Upper lobe of left lung (tissue), 4 donors: ENCODE measurements around the gene OLAH.

Experiments
- POLR2A ChIP-seq, 4 donors: fragments of 450-650 bp; IDR thresholded peaks; one replicate each; pipeline ENCODE4 v1.5.1; 2016 to 2017; ENCODE audit warnings: antibody characterized with exemption in 4 of 4, mild to moderate bottlenecking in 2 of 4
- POLR2AphosphoS5 ChIP-seq, 2 donors: sonication (generic); formaldehyde crosslinking; IDR thresholded peaks; one replicate each; pipeline ENCODE4 v1.5.1; 2017; ENCODE audit warnings: antibody characterized with exemption in 2 of 2
- TF ChIP-seq, protein P1 (sequence below), 6 experiments: fragments of 450-650 bp in 4 of 6; fragments of 200-600 bp in 2 of 6; sonication (generic) in 2 of 6; IDR thresholded peaks; one replicate each; pipeline ENCODE4 v1.5.1; 2016 to 2019; ENCODE audit warnings: antibody characterized with exemption in 6 of 6

- TF ChIP-seq, protein P1, sequence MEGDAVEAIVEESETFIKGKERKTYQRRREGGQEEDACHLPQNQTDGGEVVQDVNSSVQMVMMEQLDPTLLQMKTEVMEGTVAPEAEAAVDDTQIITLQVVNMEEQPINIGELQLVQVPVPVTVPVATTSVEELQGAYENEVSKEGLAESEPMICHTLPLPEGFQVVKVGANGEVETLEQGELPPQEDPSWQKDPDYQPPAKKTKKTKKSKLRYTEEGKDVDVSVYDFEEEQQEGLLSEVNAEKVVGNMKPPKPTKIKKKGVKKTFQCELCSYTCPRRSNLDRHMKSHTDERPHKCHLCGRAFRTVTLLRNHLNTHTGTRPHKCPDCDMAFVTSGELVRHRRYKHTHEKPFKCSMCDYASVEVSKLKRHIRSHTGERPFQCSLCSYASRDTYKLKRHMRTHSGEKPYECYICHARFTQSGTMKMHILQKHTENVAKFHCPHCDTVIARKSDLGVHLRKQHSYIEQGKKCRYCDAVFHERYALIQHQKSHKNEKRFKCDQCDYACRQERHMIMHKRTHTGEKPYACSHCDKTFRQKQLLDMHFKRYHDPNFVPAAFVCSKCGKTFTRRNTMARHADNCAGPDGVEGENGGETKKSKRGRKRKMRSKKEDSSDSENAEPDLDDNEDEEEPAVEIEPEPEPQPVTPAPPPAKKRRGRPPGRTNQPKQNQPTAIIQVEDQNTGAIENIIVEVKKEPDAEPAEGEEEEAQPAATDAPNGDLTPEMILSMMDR (IDR thresholded peaks at IDR 0.05): no peak
- TF ChIP-seq POLR2A (IDR thresholded peaks at IDR 0.05): no peak
- no peak for TF ChIP-seq POLR2AphosphoS5 (IDR thresholded peaks at IDR 0.05)
These were observed 78.0 kb downstream of the OLAH start for GRCh38 chr10:15121707-15122106.
